ENCODE data around the gene TVP23A.

- TF ChIP-seq CTCF (IDR thresholded peaks at IDR 0.05; ENCODE audit: low read depth, low read length) (no peak), POLR2A (IDR thresholded peaks at IDR 0.05; ENCODE audit: extremely low read depth, insufficient read length) (no peak)
Observed at GRCh38 chr16:10740845-10741208, 77.8 kb downstream of the TVP23A start.

Measured in NB4 (cell line).